GM18498 (cell line): Measurements from ENCODE around the gene SAFB2.

Source experiments
- ATAC-seq: cut with Tn5 transposase; IDR thresholded peaks from one replicate; pipeline ENCODE4 v1.9.1; 2021; ENCODE audit warnings: mild to moderate bottlenecking, moderate library complexity; ENCODE audit not compliant: unreplicated experiment

The SAFB2 gene

GRCh38 chr19:5553892-5554291 is 68.7 kb downstream of the SAFB2 start:
- ATAC-seq, result no peak

- ATAC-seq, result no peak
Observed at GRCh38 chr19:5547881-5548280, 74.7 kb downstream of the SAFB2 start.

- ATAC-seq, result no peak
Observed at GRCh38 chr19:5545984-5546383, 76.6 kb downstream of the SAFB2 start.

- no peak for ATAC-seq
Observed at GRCh38 chr19:5545051-5545450, 77.5 kb downstream of the SAFB2 start.

GRCh38 chr19:5542665-5543064 is 79.9 kb downstream of the SAFB2 start:
- no peak for ATAC-seq

- ATAC-seq, result no peak
Observed at GRCh38 chr19:5541456-5541855, 81.1 kb downstream of the SAFB2 start.

GRCh38 chr19:5540208-5540607 is 82.4 kb downstream of the SAFB2 start:
- ATAC-seq, result no peak

GRCh38 chr19:5537870-5538269 is 84.7 kb downstream of the SAFB2 start:
- no peak for ATAC-seq
